Peyer's patch (tissue), 4 donors: ENCODE measurements around the gene ANKLE2.

Source experiments
- CTCF ChIP-seq, 6 experiments: fragments of 450-650 bp in 4 of 6; fragments of 200-600 bp in 2 of 6; sonication (generic) in 1 of 6; IDR thresholded peaks; one replicate each; pipeline ENCODE4 v1.5.1; 2017 to 2019; ENCODE audit warnings: antibody characterized with exemption in 6 of 6, mild to moderate bottlenecking in 3 of 6, moderate library complexity in 1 of 6
- POLR2A ChIP-seq, 2 donors: fragments of 450-650 bp; IDR thresholded peaks; one replicate each; pipeline ENCODE4 v1.5.1; 2017; ENCODE audit warnings: antibody characterized with exemption in 2 of 2, mild to moderate bottlenecking in 2 of 2, moderate library complexity in 2 of 2

- no peak for TF ChIP-seq CTCF (IDR thresholded peaks at IDR 0.05)
- no peak for TF ChIP-seq POLR2A (IDR thresholded peaks at IDR 0.05)
Measured at GRCh38 chr12:132766380-132767085, 4.9 kb upstream of the ANKLE2 start.
